IPS-11a (cell line): ENCODE results near the gene EBF4.
"Not testable (repeated sequence)": the region's sequence is repeated elsewhere in the genome, so short reads cannot be mapped to it uniquely, and the experiment has no call there.

ENCODE experiments used
- H3K4me3 ChIP-seq: one replicate; pipeline ENCODE4 v1.5.1; 2013; ENCODE audit warnings: low read depth, low read length, control low read depth

The EBF4 gene

DNA sequence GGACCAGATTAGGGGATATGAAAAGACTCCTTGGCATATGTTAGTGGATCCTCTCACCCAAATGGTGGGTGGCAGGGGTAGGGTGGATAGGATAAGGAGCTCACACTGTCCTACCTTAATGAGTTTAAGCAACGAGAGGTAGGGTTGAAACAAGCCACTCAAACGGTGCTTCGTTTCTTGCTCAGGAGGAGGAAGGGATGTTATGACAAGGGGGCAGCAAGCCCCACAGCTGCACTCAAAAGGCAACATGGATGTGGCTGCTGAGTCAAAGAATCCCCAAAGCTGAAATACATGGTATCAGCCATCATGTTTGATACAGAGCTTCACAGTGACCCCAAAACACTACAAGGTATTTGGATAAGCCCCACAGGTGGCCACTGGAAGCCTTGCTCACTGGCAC is 20.1 kb upstream of the EBF4 start:
- no peak overlapping the region for H3K4me3 ChIP-seq

DNA sequence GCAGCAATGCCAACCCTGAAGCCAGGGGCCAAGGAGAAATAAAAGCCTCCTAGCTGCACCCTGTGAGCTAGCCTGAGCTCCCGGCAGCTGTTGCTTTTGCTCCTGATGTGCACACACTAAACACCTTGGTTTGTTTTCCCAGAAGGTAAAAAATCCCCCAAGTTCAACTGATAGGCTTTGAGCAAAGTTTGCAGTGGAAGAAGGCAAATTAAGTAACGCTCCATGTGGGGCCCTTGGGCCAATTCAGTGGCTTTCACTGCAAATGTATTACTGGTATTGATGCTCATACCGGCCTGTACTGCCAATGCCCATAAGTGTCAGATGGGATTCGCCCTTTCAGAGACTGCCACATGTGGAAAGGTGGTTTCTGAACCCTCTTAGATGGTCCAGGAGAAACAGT is 19.1 kb upstream of the EBF4 start:
- no peak overlapping the region for H3K4me3 ChIP-seq

DNA sequence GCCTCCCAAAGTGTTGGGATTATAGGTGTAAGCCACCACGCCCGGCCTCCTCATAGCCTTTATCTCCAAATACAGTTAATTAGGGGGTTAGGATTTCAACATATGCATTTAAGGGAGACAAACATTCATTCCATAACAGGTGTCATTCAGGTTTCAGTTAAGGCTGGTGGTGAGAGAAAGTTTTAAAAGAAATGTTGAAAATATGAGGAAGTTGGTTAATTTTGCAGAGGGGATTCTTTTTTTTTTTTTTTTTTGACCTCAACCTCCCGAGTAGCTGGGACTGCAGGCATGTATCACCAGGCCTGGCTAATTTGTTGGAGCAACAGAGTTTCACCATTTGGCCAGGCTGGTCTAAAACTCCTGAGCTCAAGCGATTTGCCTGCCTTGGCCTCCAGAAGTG is 12.5 kb upstream of the EBF4 start:
- H3K4me3 ChIP-seq: no peak overlapping the region

DNA sequence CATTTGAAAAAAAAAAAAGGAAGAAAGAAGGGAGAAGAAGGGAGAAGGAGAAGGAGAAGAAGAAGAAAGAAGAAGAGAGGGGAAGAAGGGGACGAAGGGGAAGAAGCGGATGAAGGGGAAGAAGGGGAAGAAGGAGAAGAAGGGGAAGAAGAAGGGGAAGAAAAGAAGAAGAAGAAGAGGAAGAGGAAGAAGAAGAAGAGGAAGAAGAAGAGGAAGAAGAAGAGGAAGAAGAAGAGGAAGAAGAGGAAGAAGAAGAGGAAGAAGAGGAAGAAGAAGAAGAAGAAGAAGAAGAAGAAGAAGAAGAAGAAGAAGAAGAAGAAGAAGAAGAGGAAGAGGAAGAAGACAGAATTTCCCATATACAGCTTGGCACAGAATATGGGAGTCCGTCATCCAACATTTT is 10.5 kb upstream of the EBF4 start:
- not testable (repeated sequence) for H3K4me3 ChIP-seq

DNA sequence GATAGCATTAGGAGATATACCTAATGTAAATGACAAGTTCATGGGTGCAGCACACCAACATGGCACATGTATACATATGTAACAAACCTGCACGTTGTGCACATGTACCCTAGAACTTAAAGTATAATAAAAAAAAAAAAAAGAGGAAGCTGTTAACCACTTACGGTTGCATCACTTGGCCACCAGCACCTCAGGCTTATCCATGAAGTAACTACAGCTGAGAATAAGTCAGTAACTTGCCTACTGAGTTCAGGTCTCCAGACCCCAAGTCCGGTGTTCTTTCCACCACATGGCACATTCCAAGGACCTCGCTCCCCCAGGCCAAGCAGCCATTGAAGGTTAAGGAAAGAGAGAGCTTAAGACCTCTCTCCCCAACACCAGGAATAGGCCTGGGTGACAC is 7.8 kb upstream of the EBF4 start:
- not testable (repeated sequence) for H3K4me3 ChIP-seq

DNA sequence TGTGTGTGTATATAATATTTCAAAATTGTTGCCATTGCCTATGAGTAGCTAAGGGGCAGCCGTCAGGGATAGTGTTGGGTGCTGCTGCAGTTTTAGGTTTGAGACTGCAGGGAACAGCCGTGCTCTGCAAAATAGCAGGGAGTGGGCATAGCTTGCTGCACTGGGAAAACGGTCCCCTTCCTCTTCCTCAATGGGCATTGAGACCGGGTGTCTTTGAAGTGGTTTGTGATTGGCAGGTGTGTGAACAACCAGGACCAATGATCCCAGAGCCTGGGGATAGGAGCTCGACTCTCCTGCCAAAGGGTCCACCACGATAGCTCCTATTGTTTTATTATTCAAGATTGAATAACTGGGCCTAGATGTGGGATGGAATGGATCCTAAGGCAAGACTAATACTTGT is 5.1 kb upstream of the EBF4 start:
- no peak overlapping the region for H3K4me3 ChIP-seq

DNA sequence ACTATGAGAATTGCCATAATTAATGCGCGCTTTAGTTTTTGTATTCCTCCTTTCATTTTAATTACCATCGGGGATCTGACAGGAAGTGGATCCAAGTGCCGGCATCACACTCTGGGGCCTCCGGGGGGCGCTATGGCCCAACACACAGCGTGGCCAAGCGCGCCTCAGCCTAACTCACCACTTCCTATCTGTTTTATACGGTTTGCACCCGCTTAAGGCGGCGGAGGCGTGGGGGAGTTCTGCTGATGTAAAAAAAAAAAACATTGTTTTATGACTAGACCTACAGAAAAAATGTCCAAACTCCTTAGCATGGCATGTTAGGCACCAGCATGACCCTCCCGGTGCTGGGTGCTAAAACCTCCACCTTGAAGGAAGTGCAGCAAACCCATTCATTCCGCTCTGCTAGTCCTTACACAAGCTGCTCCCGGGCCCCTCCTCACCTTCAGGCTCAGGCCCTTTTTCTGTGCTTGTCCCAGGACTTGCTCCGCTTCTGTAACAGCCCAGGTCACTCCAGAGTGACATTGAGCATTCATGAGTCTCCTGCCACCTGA is 4.5 kb upstream of the EBF4 start:
- H3K4me3 ChIP-seq: no peak overlapping the region

DNA sequence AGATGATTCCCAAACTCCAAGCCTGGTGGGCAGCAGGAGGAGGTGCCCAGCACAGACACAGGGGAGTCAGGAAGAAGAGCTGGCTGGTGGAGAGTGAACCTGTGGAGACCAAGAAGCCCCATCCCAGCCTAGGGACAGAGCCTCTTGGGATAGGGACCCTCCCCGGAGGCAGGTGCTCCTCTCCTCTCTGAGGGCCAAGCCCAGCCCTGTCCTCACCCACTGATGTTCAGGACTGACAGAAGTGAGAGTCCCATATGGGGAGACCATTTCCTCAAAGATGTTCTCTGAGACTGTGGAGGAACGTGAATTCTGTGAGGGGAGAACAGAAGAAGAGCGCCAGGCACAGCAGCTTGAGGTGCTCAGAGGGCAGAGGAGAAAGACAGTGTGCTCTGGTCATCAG is 2.4 kb upstream of the EBF4 start:
- no peak overlapping the region for H3K4me3 ChIP-seq

DNA sequence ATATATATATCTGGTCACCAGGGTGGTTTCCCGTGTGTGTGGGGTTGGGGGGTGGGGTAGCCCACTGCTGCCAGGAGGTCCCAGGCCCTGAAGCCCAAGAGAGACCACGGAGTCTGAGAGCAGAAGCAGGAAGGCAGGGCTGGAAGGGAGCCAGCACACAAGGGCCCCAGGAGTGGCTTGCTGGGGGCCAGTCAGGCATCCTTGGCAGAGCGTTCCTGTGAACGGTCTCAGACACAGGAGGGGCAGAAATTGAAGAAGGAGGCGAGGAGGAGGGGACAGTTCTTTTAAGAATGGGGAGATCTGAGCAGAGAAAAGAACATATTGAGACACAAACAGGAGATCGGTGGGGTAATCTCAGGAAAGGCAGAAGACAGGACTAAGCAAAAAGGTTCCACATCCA is 1.9 kb upstream of the EBF4 start:
- no peak overlapping the region for H3K4me3 ChIP-seq

DNA sequence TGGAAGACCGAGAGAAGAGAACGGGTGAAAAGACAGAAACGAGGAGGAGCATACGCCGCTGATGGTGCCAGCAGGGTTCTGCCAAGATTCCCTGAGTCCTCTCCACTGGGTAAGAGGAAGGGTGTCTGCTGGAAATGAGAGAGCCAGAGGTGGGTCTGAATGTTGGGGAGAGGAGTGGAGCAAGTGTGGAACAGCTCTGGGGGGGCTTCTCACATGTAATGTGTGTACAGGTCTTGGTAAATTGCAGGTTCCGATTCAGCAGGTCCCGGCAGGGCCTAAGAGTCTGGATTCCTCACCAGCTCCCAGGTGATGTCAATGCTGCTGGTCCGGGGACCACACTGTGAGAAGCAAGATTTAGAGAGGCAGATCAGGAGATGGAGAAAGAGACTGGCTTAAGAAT is 1.5 kb upstream of the EBF4 start:
- H3K4me3 ChIP-seq: no peak overlapping the region

DNA sequence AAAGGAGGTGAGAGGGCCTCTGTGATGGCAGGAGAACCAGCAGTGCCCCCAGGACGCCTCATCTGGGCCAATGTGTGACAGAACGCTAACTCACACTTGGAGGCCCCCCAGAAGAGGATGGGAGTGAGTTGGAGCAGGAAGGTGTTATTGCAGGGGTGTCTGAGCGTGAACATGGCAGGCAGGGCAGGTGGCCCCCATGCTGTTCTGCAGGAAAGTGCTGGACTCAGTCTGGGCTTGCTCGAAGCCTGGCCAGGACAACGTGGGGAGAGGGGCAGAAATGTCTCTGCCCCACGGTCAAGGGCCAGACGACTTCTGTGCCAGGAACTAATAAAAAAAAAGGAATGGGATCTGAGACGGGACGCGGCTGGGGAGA is 931 bp upstream of the EBF4 start:
- H3K4me3 ChIP-seq: no peak overlapping the region

DNA sequence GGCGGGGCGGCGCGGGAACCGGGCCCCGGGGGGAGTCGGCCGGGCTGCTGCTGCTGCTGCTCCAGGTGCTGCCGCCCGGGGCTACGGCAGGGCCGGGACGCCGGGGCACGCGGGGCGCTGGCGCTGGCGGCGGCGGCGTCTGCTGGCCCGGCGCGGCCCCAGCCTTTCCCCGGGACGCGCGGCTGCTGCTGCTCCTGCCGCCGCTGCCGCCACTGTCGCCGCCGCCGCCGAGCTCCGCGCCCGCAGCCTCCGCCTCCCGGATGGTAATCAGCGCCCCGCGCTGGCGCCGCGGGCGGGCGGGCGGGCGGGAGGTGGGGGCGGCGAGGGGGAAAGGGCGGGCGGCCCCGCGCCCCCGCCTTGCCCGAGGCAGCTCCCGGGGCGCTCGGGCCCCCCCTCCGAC is 306 bp downstream of the EBF4 start:
- H3K4me3 ChIP-seq: no peak overlapping the region

DNA sequence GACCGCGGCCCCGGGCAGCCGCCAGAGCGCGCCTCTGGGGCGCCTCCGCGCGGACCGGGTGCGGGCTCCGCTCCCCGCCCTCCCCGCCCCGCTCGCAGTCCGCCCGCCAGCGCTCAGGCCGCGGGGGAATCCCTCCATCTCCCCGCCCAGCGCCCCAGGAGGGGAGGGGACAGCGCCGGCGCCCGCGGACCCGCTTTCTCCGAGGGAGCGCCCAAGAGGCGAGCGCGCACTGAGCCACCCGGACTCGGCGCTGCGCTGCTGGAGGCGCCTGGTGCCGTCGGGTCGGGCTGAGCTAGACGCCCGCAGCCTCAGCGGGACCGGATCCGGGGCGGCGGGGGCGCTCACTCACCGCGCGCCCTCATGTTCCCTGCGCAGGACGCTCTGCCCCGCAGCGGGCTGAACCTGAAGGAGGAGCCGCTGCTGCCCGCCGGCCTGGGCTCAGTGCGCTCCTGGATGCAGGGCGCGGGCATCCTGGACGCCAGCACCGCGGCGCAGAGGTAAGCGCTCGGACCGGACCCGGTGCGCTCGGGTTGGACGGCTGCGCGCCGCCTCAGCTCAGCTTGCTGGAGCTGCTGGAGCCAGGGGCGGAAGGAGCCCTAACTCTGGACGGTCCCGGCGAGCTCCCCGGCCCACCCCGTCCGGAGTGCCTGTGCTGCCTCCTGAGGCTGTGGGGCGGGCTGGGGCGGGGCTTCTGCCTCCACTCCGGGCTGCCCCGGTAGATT is 867 bp downstream of the EBF4 start:
- peak overlapping the region; percentile 13 for H3K4me3 ChIP-seq

DNA sequence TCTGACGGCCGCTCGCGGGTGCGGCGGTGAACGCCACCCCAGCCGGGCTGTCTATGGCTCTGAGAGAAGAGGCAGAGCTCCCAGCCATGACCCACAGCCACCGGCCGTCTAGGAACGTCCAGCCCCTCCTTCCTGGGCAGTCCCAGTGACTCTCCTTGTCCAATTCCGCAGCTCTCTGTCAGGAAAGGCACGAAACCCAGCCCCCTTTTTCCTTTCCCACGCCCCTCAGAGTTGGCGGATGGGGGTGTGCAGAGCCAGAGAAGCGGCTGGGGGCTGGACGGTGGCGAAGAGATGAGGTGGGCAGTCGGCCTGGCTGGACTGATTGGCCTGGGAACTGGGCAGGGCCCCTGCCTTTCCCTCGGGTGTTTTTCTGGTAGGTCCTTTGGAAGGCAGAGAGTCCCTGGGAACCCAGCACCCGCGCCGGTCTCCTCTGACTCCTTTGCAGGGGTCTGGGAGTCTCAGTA is 1.5 kb downstream of the EBF4 start:
- no peak overlapping the region for H3K4me3 ChIP-seq

DNA sequence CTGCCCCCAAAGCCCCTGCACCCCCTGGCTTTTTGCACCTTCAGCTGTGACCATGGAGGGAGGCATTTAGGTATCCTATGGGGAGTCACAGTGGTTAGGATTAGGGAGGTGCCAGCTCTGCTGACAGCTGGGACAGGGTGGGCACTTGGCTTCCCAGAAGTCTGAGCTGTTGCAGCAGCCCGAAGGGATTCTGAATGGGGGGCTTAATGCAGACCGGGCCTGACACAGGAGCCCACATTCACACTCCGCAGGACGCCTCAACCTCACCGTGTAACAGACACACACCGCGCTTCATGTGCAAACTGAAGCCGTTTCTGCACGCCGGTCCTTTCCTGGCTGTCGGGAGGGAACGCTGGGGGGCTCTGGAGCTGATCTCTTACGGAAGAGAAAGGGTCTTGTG is 1.9 kb downstream of the EBF4 start:
- H3K4me3 ChIP-seq: no peak overlapping the region

DNA sequence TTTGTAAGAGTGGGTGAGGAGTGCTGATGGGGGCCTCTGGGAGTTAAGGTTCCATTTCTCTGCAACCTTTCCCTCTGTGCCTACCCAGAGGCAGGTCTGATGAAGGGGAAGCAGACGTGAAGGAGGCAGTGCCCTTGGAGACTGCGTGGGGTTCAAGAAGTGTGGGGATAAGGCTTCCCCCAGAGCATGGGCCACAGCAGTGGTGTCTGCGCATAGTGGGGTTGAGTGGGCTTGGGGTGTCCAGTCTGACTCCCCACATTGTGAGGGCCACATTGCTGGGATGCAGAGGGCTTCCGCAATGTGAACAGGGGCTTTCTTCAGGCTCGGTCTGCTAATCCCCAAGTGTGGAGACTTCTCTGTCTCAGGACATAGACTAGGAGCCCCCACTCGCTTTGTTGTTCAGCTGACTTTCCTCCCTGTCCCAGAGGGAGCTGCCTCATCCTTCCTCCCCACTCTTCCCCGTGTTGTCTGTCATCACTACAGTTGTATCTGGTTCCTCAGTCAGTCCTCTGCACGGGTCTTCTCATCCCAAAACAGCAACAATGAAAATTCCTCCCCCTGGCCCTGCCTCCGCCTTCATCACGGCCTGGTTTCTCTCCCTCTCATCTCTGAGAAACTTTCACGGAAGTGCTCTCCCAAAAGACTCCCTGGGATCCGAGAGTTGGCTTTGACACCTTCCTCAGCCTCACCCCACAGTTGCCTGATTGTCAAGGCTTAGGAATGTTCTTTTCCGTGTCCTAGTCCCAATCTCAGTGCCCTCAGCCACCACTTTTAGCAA is 2.8 kb downstream of the EBF4 start:
- no peak overlapping the region for H3K4me3 ChIP-seq

DNA sequence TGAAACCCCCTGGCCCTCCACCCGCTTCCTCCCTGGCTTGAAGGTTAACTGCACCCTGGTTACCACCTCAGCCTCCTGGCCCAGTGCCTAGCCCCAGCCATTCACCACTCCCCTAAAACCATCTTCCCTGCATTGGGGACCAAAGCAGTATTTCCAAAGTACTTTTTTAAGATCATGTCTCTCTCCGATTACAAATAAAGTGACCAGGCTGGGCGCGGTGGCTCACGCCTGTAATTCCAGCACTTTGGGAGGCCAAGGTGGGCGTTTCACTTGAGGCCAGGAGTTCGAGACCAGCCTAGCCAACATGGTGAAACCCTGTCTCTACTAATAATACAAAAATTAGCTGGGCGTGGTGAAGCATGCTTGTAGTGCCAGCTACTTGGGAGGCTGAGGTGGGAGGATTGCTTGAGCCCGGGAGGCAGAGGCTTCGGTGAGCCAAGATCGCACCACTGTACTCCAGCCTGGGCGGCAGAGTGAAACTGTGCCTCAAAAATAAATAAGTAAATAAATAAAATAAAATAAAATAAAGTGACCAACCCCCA is 3.5 kb downstream of the EBF4 start:
- not testable (repeated sequence) for H3K4me3 ChIP-seq

DNA sequence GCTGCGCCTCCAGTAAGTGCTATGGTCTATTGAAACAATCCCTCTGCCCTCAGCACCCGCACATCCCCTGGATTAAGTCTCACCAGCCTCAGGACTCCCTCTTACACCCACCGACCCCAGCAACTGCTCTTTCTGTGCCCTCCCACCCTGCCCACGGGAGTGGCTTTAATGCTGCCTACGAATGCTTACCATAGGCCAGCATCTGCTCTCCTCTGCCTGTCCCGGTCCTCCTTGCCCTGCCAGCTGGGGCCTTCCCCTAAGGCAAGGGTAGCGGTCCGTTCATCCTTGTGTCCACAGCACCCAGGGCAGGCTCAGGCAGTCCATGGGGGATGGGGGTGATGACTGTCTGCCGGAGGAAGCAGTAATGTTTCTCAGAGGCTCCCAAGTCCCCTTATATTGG is 4.1 kb downstream of the EBF4 start:
- no peak overlapping the region for H3K4me3 ChIP-seq

DNA sequence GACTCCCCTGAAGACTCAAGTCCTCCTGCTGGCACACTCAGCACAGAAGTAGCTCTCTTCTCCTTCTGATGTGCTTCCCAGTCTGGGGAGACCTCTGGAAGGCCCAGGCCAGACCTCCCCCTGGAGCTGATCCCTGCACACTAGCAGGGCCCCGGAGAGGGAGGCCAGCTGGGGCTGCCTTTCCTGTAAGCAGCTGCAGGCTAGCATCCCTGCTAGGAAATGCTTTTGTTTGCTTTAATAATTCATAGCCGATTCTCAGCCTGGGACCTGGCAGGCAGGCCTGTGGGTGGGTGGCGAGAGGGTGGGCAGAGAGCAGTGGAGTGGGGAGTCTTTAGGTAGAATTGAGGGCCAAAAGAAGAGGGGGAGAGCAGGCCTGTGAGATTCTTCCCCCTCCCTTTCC is 5.2 kb downstream of the EBF4 start:
- H3K4me3 ChIP-seq: no peak overlapping the region

DNA sequence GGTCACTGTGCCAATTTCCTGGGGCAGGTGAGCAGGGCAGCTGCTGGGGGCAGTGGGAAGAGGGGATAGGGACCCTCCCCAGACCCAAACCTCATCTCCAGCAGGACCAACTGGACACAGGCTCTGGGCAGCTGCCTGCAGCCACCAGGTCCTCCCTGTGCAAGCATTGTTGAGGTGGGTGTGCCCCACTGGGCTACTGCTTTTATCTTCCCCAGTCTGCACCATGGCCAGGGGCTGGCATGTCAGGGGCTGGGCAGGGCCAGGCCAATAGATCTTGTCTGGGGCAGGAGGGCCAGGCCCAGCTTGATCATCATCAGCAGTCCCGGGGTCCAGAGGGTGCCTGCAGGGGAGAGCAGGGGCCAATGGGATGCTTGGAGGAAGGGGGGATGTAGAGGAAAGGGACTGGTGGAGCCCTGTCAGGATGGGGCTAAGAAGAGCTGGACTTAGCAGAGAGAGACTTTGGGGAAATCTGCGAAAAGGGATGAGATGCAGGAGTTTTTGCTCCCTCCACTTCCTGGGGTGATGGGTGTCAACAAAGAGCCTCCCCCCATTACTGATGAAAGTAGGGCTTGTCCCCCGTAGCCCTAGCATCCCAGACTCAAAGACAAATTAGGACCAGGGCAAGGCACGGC is 5.7 kb downstream of the EBF4 start:
- no peak overlapping the region for H3K4me3 ChIP-seq

DNA sequence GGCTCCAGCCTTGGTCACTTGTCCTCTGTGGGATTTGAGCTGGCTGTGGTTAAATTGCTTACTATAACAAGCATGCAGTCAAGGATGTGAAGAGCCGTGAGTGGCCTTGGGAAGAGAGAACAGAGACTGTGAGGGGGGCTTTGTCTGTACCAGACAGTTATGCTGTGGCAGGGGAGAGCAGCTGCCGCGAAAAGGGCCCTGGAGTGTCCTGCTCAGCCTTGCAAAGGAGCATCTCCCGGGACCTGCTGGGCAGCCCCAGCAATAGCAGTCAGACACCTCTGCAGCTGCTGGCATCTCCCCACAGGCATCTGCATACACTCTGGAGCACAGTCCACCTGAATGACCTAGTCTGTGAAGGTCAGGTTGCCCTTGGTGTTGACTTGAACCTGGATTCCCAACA is 6.3 kb downstream of the EBF4 start:
- no peak overlapping the region for H3K4me3 ChIP-seq
